Measurements from ENCODE around the gene P2RY13. TPM values are rescaled to one million over a fixed set of nuclear protein-coding genes. Genes with fewer than 3 reads are reported as not detected.

P2RY13 gene
- polyA plus RNA-seq, 1 donor from 2014 or later: 0.12 TPM

- Histone ChIP-seq H3K27me3 (ENCODE audit: insufficient read depth, low read depth, low read length) (no peaks in the 10 kb centered on the region), H4K20me1 (ENCODE audit: insufficient read depth) (no peaks in the 10 kb centered on the region), H3K9ac (ENCODE audit: low read length) (no peak overlapping the region), H3K9me2 (ENCODE audit: insufficient read depth, low read length) (no peaks in the 10 kb centered on the region), H3K9me3 (ENCODE audit: low read length) (no peaks in the 10 kb centered on the region), H2AFZ (ENCODE audit: low read depth, low read length) (no peak overlapping the region), H3K27ac (ENCODE audit: low read length) (no peak overlapping the region), H3K79me2 (replicated peaks; ENCODE audit: insufficient read depth, low read length) (no peaks in the 10 kb centered on the region), H3K36me3 (ENCODE audit: insufficient read depth, low read length) (no peaks in the 10 kb centered on the region), H3K4me2 (ENCODE audit: low read length) (no peak overlapping the region), H3K4me3 (ENCODE audit: low read length) (no peak overlapping the region), H3F3A (ENCODE audit: insufficient read depth, low read length, poor library complexity, severe bottlenecking) (no peaks in the 10 kb centered on the region)
- TF ChIP-seq EP300 (conservative IDR thresholded peaks at IDR 0.05; ENCODE audit: poor library complexity, severe bottlenecking) (no peak), POLR2AphosphoS5 (IDR thresholded peaks at IDR 0.05) (no peak), RAD21 (conservative IDR thresholded peaks at IDR 0.05) (no peak), SMC3 (conservative IDR thresholded peaks at IDR 0.05; ENCODE audit: poor library complexity) (no peak), REST (IDR thresholded peaks at IDR 0.05; ENCODE audit: borderline replicate concordance) (no peak), EZH2 (IDR thresholded peaks at IDR 0.05; ENCODE audit: borderline replicate concordance, insufficient read depth, low read length, poor library complexity, severe bottlenecking) (no peak), TAF1 (IDR thresholded peaks at IDR 0.05; ENCODE audit: low read depth) (no peak), MXI1 (conservative IDR thresholded peaks at IDR 0.05; ENCODE audit: poor library complexity, severe bottlenecking) (no peak), CTCF (IDR thresholded peaks at IDR 0.05; ENCODE audit: poor library complexity, severe bottlenecking) (no peak)
Measured at GRCh38 chr3:151320131-151320530, 9.2 kb downstream of the P2RY13 start.

GRCh38 chr3:151319628-151320027, 9.7 kb downstream of the P2RY13 start:
- Histone ChIP-seq H3K9ac (ENCODE audit: low read length) (no peak overlapping the region), H3K9me3 (ENCODE audit: low read length) (no peaks in the 10 kb centered on the region), H3K4me3 (ENCODE audit: low read length) (no peak overlapping the region), H3K36me3 (ENCODE audit: insufficient read depth, low read length) (no peaks in the 10 kb centered on the region), H3K27me3 (ENCODE audit: insufficient read depth, low read depth, low read length) (no peaks in the 10 kb centered on the region), H3K9me2 (ENCODE audit: insufficient read depth, low read length) (no peaks in the 10 kb centered on the region), H3F3A (ENCODE audit: insufficient read depth, low read length, poor library complexity, severe bottlenecking) (no peaks in the 10 kb centered on the region), H3K79me2 (replicated peaks; ENCODE audit: insufficient read depth, low read length) (no peaks in the 10 kb centered on the region), H4K20me1 (ENCODE audit: insufficient read depth) (no peaks in the 10 kb centered on the region), H3K27ac (ENCODE audit: low read length) (no peak overlapping the region), H3K4me2 (ENCODE audit: low read length) (no peak overlapping the region), H2AFZ (ENCODE audit: low read depth, low read length) (no peak overlapping the region)
- TF ChIP-seq TAF1 (IDR thresholded peaks at IDR 0.05; ENCODE audit: low read depth): no peak
- no peak for TF ChIP-seq REST (IDR thresholded peaks at IDR 0.05; ENCODE audit: borderline replicate concordance)
- TF ChIP-seq EP300 (conservative IDR thresholded peaks at IDR 0.05; ENCODE audit: poor library complexity, severe bottlenecking): no peak
- no peak for TF ChIP-seq MXI1 (conservative IDR thresholded peaks at IDR 0.05; ENCODE audit: poor library complexity, severe bottlenecking)
- no peak for TF ChIP-seq CTCF (IDR thresholded peaks at IDR 0.05; ENCODE audit: poor library complexity, severe bottlenecking)
- TF ChIP-seq RAD21 (conservative IDR thresholded peaks at IDR 0.05): no peak
- no peak for TF ChIP-seq POLR2AphosphoS5 (IDR thresholded peaks at IDR 0.05)
- no peak for TF ChIP-seq EZH2 (IDR thresholded peaks at IDR 0.05; ENCODE audit: borderline replicate concordance, insufficient read depth, low read length, poor library complexity, severe bottlenecking)
- no peak for TF ChIP-seq SMC3 (conservative IDR thresholded peaks at IDR 0.05; ENCODE audit: poor library complexity)
